GM13976 (cell line): ENCODE data around the gene PRKAR1A.

Source experiments
- DNase-seq: peaks from one replicate; pipeline ENCODE4 v3.0.0; 2012; ENCODE audit warnings: low spot score
- in situ Hi-C: fragments of 300-500 bp; cut with MboI; formaldehyde crosslinking; loops from one replicate; pipeline ENCODE4 v1.12.0; 2022; ENCODE audit warnings: low sequenced_read_pairs, mixed read lengths, inconsistent platforms; ENCODE audit not compliant: unreplicated experiment
- TF ChIP-seq, protein P1 (sequence below): IDR thresholded peaks from 2 replicates; pipeline ENCODE4 v1.5.1; 2012; ENCODE audit warnings: borderline replicate concordance, mild to moderate bottlenecking; ENCODE audit not compliant: insufficient read depth; ENCODE audit errors: extremely low read depth, missing control alignments, control extremely low read depth

Gene PRKAR1A

DNA sequence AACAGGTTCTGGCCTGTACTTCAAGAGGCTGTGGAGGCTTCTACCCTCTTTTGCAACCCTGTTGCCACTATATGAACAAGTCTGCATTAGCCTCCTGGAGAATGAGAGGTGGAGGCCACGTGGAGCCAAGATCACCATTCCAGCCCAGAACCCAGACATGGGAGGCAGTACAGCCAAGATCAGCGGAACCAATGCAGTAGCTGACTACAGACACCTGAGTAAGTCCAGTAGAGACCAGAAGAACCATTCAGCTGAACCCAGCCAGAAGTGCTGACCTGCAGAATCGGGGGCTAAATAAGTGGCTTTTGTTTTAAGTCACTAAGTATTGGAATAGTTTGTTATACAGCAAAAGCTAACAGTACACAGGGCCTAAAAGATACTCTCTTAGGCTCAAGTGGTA lies 76.9 kb downstream of the PRKAR1A start:
- in situ Hi-C loops, result no loop called here
- DNase-seq, result no peak
- TF ChIP-seq, protein P1, sequence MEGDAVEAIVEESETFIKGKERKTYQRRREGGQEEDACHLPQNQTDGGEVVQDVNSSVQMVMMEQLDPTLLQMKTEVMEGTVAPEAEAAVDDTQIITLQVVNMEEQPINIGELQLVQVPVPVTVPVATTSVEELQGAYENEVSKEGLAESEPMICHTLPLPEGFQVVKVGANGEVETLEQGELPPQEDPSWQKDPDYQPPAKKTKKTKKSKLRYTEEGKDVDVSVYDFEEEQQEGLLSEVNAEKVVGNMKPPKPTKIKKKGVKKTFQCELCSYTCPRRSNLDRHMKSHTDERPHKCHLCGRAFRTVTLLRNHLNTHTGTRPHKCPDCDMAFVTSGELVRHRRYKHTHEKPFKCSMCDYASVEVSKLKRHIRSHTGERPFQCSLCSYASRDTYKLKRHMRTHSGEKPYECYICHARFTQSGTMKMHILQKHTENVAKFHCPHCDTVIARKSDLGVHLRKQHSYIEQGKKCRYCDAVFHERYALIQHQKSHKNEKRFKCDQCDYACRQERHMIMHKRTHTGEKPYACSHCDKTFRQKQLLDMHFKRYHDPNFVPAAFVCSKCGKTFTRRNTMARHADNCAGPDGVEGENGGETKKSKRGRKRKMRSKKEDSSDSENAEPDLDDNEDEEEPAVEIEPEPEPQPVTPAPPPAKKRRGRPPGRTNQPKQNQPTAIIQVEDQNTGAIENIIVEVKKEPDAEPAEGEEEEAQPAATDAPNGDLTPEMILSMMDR, result no peak

- no peak for DNase-seq
- TF ChIP-seq, protein P1, result no peak
- in situ Hi-C loops, result no loop called here
Measured at GRCh38 chr17:68591583-68591982, 79.4 kb downstream of the PRKAR1A start.

DNA sequence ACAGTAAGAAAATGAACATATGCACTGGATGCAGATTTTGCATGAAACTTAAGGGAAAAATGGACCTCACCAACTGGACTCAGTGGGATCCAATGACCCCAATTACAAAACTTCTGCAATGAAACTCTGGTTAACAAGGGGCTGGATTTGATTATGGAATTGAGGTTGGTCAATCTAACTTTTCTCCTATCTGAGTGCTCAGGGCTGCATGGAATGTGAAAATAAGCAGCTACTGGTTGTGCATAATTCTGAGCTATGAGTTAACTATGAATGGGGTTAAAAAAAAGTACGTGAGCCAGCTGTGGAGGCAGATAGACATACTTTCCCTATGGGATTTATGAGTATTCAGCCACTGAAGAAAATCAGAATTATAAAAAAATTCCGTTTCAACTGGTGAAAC lies 79.8 kb downstream of the PRKAR1A start:
- TF ChIP-seq, protein P1, result no peak
- no peak for DNase-seq

DNA sequence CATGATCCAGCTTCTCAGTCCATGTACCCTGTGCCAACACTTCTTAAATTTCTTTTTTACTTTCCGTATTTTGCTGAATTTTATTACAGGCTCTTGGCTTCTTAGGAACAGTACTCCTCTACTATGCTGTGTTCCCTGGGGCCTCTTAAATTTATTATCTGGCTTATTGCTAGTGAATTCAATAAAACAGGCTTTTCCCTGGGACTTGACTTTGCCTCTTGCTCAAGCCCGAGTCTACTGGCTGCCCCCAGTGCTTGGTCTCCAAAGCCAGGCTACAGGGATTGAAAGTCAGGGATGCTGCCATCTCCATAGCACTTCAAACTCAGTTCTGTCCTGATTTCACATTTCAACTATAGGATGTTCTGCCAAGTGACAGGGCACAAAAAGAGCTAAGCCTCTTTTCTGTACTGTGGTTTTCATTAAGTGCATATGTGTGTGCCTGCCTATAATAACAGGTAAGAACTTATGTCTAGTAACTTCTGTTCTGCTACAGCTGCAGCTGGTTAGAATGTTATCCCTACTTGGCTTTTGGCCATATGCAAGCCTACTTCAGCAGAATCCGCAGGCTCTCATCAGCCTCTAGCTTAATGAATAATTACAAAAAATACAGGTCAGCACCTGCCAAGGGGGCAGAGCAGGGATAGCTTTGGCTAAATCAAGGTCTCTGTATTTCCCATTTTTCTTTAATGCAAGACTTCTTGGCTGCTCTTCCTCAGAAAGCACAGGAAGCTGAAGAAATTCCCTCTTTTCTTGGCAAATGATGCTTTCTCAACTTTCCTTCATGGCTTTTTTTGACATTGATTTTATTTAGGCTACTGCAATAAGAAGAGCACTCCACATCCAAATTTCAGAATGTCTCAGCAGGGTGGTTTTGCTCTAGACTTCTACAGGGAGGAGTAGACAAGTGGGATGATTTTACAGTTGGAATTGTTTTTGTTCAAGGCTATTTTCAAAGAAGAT lies 80.7 kb downstream of the PRKAR1A start:
- DNase-seq, result no peak
- in situ Hi-C loops, result no loop called here
- TF ChIP-seq, protein P1, result no peak

More for the DNA sequence above, 79.8 kb downstream of the PRKAR1A start:
- in situ Hi-C loops, result no loop called here

DNA sequence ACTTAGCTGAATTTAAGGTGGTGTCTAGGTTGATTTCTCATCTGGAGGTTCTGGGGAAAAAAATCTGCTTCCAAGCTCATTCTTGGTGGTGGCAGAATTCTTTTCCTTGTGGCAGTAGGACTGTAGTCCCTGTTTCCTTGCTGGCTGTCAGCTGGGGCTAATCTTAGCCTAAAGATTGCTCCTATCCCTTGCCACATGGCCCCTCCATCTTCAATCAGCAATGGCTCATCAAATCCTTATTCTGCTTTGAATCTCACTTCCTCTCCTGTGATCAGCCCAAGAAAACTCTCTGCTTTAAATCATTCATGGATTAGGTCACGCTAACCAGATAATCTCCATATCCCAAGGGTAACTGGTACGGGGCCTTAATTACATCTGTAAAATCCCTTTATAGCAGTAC lies 82.3 kb downstream of the PRKAR1A start:
- no peak for DNase-seq
- in situ Hi-C loops, result no loop called here
- TF ChIP-seq, protein P1, result no peak

- in situ Hi-C loops, result no loop called here
- TF ChIP-seq, protein P1, result no peak
- DNase-seq, result no peak
Measured at GRCh38 chr17:68595496-68595895, 83.3 kb downstream of the PRKAR1A start.
